A549 (cell line): Measurements from ENCODE around the gene TMEM43. TPM values are rescaled to one million over a fixed set of nuclear protein-coding genes. Genes with fewer than 3 reads are reported as not detected.

Source experiments
- ATAC-seq, 2 experiments: fragments of 200-7000 bp in 1 of 2; fragments of >200 bp in 1 of 2; cut with Nextera tagmentation in 1 of 2; cut with Tn5 transposase in 1 of 2; 3 replicates each; pipeline versions ENCODE4 v1.8.0 to v1.9.1; 2018 to 2020; ENCODE audit warnings: mild to moderate bottlenecking in 1 of 2, moderate library complexity in 1 of 2
- CTCF ChIA-PET: fragments of 300-600 bp; sonication (Branson Sonifier 250); formaldehyde crosslinking; extraction: SDS; loops from one replicate; lab custom pipeline; 2021; ENCODE audit warnings: antibody characterized with exemption, inconsistent platforms; lab: Yijun Ruan, JAX
- POLR2A ChIA-PET: fragments of 350-600 bp; formaldehyde crosslinking; extraction: SDS; loops from one replicate; lab custom pipeline; 2021; ENCODE audit warnings: antibody characterized with exemption, inconsistent platforms; lab: Yijun Ruan, JAX
- DNase-seq, 2 experiments: peaks; one replicate each; pipeline versions ENCODE4 v3.0.0 to v3.0.0-alpha.2; 2011 to 2016; ENCODE audit warnings: low read depth in 1 of 2, low spot score in 1 of 2
- FAIRE-seq: peaks from 2 replicates; lab custom pipeline; 2011; peaks lifted over from hg19 to GRCh38; lab: Jason Lieb, UNC
- H3K27ac ChIP-seq, 2 experiments: fragments of >200 bp; sonication (Bioruptor Twin); formaldehyde crosslinking; 3 replicates each; pipeline ENCODE4 v1.5.1; 2016 to 2017
- H3K4me1 ChIP-seq: fragments of >200 bp; sonication (Bioruptor Twin); formaldehyde crosslinking; 3 replicates; pipeline ENCODE4 v1.6.1; 2016
- H3K4me2 ChIP-seq: fragments of >200 bp; sonication (Bioruptor Twin); formaldehyde crosslinking; 3 replicates; pipeline ENCODE4 v1.6.1; 2016
- H3K4me3 ChIP-seq: fragments of >200 bp; sonication (Bioruptor Twin); formaldehyde crosslinking; 3 replicates; pipeline ENCODE4 v1.5.1; 2016
- H3K9me3 ChIP-seq: fragments of >200 bp; sonication (Bioruptor Twin); formaldehyde crosslinking; 3 replicates; pipeline ENCODE4 v1.6.1; 2016
- CBX8 ChIP-seq: fragments of 200-600 bp; sonication (generic); IDR thresholded peaks from 2 replicates; pipeline ENCODE4 v1.6.1; 2016
- CHD2 ChIP-seq: fragments of 150-350 bp; IDR thresholded peaks from 2 replicates; pipeline ENCODE4 v1.6.1; 2014; ENCODE audit warnings: low read length; ENCODE audit not compliant: partially characterized antibody
- EHMT2 ChIP-seq: fragments of 200-600 bp; sonication (generic); IDR thresholded peaks from 2 replicates; pipeline ENCODE4 v1.6.1; 2016; ENCODE audit warnings: antibody characterized with exemption, low read depth, mild to moderate bottlenecking, moderate library complexity
- ELK1 ChIP-seq: fragments of 150-350 bp; IDR thresholded peaks from 2 replicates; pipeline ENCODE4 v1.6.1; 2014; ENCODE audit warnings: low read depth, mild to moderate bottlenecking, low read length
- EP300 ChIP-seq, 2 experiments: fragments of >200 bp; sonication (Bioruptor Twin); formaldehyde crosslinking; IDR thresholded peaks; 2 replicates in 1 of 2; 3 replicates in 1 of 2; pipeline ENCODE4 v1.6.1; 2016 to 2017
- FOSL2 ChIP-seq, 2 experiments: fragments of 450-650 bp in 1 of 2; fragments of >200 bp in 1 of 2; sonication (Bioruptor Twin) in 1 of 2; formaldehyde crosslinking; IDR thresholded peaks; 2 replicates each; pipeline versions ENCODE4 v1.5.0 to v1.6.1; 2016 to 2020; ENCODE audit warnings: mild to moderate bottlenecking in 1 of 2, moderate library complexity in 1 of 2
- FOXS1 ChIP-seq: fragments of 250-450 bp; sonication (Bioruptor Pico); IDR thresholded peaks from 2 replicates; pipeline ENCODE4 v1.5.0; 2020; ENCODE audit warnings: mild to moderate bottlenecking, moderate library complexity
- HDAC2 ChIP-seq: fragments of 200-600 bp; sonication (generic); IDR thresholded peaks from 2 replicates; pipeline ENCODE4 v1.6.1; 2016
- HEYL ChIP-seq: fragments of 250-450 bp; sonication (Bioruptor Pico); IDR thresholded peaks from 2 replicates; pipeline ENCODE4 v1.8.0; 2021; ENCODE audit warnings: mild to moderate bottlenecking, moderate library complexity
- HOXB5 ChIP-seq: fragments of 250-450 bp; sonication (Bioruptor Pico); IDR thresholded peaks from 2 replicates; pipeline ENCODE4 v1.5.0; 2020; ENCODE audit warnings: mild to moderate bottlenecking, moderate library complexity
- JUN ChIP-seq, 2 experiments: fragments of >200 bp; sonication (Bioruptor Twin); formaldehyde crosslinking; IDR thresholded peaks; 2 replicates in 1 of 2; 3 replicates in 1 of 2; pipeline ENCODE4 v1.6.1; 2016 to 2017
- KDM5A ChIP-seq: fragments of 200-600 bp; sonication (generic); IDR thresholded peaks from 2 replicates; pipeline ENCODE4 v1.6.1; 2016; ENCODE audit warnings: antibody characterized with exemption, mild to moderate bottlenecking
- MYC ChIP-seq: IDR thresholded peaks from 2 replicates; pipeline ENCODE4 v1.6.1; 2012; ENCODE audit warnings: mild to moderate bottlenecking, inconsistent platforms, low read length, improper control_type of control experiment, borderline replicate concordance
- NR3C1 ChIP-seq: fragments of >200 bp; sonication (Bioruptor Twin); formaldehyde crosslinking; IDR thresholded peaks from 3 replicates; pipeline ENCODE4 v1.6.1; 2017
- RCOR1 ChIP-seq: fragments of 150-350 bp; IDR thresholded peaks from 2 replicates; pipeline ENCODE4 v1.6.1; 2014; ENCODE audit warnings: antibody characterized with exemption, low read length, low read depth
- WGBS: methylation state at CpG from one replicate; pipeline ENCODE4 v1.1.6; 2017; ENCODE audit errors: missing lambda C conversion rate; 5-methylcytosine and 5-hydroxymethylcytosine counted together
- polyA plus RNA-seq, 4 experiments: library from polyadenylated mRNA; depleted of rRNA in 3 of 4; stranded (reverse); fragments of >200 nt; fragmentation: RNase III in 1 of 4; extraction: RNeasy Plus Mini Kit Qiagen cat#74134 plus additional on column Dnase treatment in 1 of 4; gene quantifications; 2 replicates in 3 of 4; 3 replicates in 1 of 4; pipeline ENCODE4 v1.2.3, GENCODE V29; 2011 to 2017
- TF ChIP-seq, protein P1 (sequence below): fragments of >200 bp; sonication (Bioruptor Twin); formaldehyde crosslinking; IDR thresholded peaks from 3 replicates; pipeline ENCODE4 v1.5.1; 2016
- TF ChIP-seq, protein P2 (sequence below): fragments of 450-650 bp; IDR thresholded peaks from 2 replicates; pipeline ENCODE4 v1.6.1; 2014; ENCODE audit warnings: antibody characterized with exemption

Gene TMEM43
- polyA plus RNA-seq, 2 of the 4 experiments (the other 2 are of a cell fraction) = 41.1 to 79.0 TPM

DNA sequence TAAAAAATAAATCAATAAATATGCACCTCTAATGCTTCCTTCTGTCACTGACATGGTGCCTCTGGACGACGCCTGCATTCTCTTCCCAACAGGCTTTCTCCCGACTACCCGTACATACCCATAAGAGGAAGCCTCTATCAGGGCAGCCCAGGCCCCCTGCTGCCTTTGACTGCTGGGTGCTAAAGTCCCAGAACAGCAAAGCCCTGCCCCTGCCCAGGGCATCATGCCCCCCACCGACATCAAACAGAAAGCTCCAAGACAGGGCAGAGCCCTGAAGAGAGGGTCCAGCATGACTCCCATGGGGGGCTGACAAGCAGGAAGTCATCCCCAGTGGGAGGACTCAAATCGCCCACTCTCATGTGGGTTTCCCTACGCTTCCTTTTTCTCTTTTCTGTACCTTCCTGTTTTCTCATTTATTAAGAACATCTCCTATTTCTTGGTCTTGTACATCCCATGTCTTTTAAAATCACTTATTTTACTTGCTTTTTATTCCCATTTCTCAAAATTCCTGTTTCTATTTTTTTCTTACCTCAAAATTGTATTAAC, 30.1 kb downstream of the TMEM43 start:
- no peak for DNase-seq
- no peak overlapping the region for H3K4me2 ChIP-seq
- CTCF ChIA-PET = interaction anchor here (0.7 to 3.6 kb wide), 3 partner anchors 9 to 13 kb away, joined by 3 to 17 read pairs (median 5); no protein-coding TSS in a partner anchor
- WGBS = 93% methylated on average over 7 of the region's 7 CpGs
- ATAC-seq = no peak
- no peaks in the 10 kb centered on the region for H3K9me3 ChIP-seq
- POLR2A ChIA-PET = interaction anchor here (1.0 kb wide), 1 partner anchor 24 kb away, joined by 3 read pairs; the partner anchor contains the start of genes LSM3 and XPC
- no peak overlapping the region for H3K27ac ChIP-seq
- TF ChIP-seq EP300 (IDR thresholded peaks at IDR 0.05) (no peak), JUN (IDR thresholded peaks at IDR 0.05) (no peak), FOSL2 (IDR thresholded peaks at IDR 0.05) (no peak), FOSL2 (CRISPR knock-in tag; IDR thresholded peaks at IDR 0.05) (no peak), CBX8 (no peak), RCOR1 (no peak), HDAC2 (no peak), NR3C1 (no peak), ELK1 (no peak), EHMT2 (no peak)
- TF ChIP-seq, protein P1, sequence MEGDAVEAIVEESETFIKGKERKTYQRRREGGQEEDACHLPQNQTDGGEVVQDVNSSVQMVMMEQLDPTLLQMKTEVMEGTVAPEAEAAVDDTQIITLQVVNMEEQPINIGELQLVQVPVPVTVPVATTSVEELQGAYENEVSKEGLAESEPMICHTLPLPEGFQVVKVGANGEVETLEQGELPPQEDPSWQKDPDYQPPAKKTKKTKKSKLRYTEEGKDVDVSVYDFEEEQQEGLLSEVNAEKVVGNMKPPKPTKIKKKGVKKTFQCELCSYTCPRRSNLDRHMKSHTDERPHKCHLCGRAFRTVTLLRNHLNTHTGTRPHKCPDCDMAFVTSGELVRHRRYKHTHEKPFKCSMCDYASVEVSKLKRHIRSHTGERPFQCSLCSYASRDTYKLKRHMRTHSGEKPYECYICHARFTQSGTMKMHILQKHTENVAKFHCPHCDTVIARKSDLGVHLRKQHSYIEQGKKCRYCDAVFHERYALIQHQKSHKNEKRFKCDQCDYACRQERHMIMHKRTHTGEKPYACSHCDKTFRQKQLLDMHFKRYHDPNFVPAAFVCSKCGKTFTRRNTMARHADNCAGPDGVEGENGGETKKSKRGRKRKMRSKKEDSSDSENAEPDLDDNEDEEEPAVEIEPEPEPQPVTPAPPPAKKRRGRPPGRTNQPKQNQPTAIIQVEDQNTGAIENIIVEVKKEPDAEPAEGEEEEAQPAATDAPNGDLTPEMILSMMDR = no peak
- TF ChIP-seq, all 56 proteins: peak for 0
- no peak overlapping the region for H3K4me3 ChIP-seq
- H3K4me1 ChIP-seq = no peaks in the 10 kb centered on the region
- FAIRE-seq = no peak

DNA sequence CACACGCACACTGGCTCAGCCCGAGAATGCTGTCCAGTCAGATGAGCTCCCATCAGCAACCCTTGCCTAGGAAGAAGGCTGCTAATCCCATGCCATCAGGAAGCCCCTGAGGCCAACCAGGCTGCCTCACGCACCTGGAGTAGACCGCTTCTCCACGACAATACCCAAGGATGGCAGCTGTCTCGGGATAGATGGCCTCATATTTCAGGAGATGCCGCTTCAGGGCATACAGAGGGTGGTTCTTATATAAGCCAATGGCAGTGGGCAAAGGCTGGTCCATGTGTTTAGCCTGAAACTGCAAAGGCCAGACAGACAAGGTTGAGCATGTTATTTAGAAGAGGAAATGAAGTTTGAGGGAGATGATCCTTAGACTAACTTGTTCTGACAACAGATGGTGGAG, 31.3 kb downstream of the TMEM43 start:
- H3K9me3 ChIP-seq = peaks cover 4% of the 10 kb centered on the region
- H3K4me3 ChIP-seq = no peak overlapping the region
- WGBS = 95% methylated on average over 7 of the region's 7 CpGs
- POLR2A ChIA-PET = no interaction called here
- H3K4me2 ChIP-seq = no peak overlapping the region
- ATAC-seq (no peak), DNase-seq (no peak)
- H3K4me1 ChIP-seq = no peaks in the 10 kb centered on the region
- TF ChIP-seq HEYL (CRISPR knock-in tag) = no peak
- no peak for TF ChIP-seq FOXS1 (CRISPR knock-in tag)
- TF ChIP-seq KDM5A = no peak
- TF ChIP-seq MYC = no peak
- TF ChIP-seq CHD2 = no peak
- no peak for TF ChIP-seq ELK1
- TF ChIP-seq HOXB5 (CRISPR knock-in tag) = no peak
- TF ChIP-seq, protein P2, sequence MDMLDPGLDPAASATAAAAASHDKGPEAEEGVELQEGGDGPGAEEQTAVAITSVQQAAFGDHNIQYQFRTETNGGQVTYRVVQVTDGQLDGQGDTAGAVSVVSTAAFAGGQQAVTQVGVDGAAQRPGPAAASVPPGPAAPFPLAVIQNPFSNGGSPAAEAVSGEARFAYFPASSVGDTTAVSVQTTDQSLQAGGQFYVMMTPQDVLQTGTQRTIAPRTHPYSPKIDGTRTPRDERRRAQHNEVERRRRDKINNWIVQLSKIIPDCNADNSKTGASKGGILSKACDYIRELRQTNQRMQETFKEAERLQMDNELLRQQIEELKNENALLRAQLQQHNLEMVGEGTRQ = no peak
- no peak for TF ChIP-seq FOSL2 (IDR thresholded peaks at IDR 0.05)
- no peak for TF ChIP-seq FOSL2 (CRISPR knock-in tag; IDR thresholded peaks at IDR 0.05)
- TF ChIP-seq, all 56 proteins: peak for 0
- CTCF ChIA-PET = interaction anchor here (1.1 to 1.5 kb wide), 2 partner anchors 10 to 12 kb away, joined by 4 to 5 read pairs; no protein-coding TSS in a partner anchor
- FAIRE-seq = no peak
- H3K27ac ChIP-seq = no peak overlapping the region
